B cell (primary cell): Measurements from ENCODE around the gene NMNAT2. TPM values are rescaled to one million over a fixed set of nuclear protein-coding genes. Genes with fewer than 3 reads are reported as not detected.

Experiments used
- ATAC-seq: fragments of 200-7000 bp; cut with Tn5 transposase; one replicate; pipeline ENCODE4 v1.10.0; 2021; ENCODE audit warnings: low read depth, mild to moderate bottlenecking, moderate number of reproducible peaks, moderate library complexity
- CTCF ChIA-PET: fragments of 350-600 bp; sonication (Branson Sonifier 250); formaldehyde crosslinking; loops from one replicate; lab custom pipeline; 2021; ENCODE audit warnings: antibody characterized with exemption, inconsistent platforms; lab: Charles Lee
- POLR2A ChIA-PET: fragments of 350-600 bp; sonication (Branson Sonifier 250); formaldehyde crosslinking; loops from one replicate; lab custom pipeline; 2021; ENCODE audit warnings: antibody characterized with exemption; lab: Charles Lee
- DNase-seq: peaks from one replicate; pipeline ENCODE4 v3.0.0; 2013
- H2AFZ ChIP-seq: 2 replicates; pipeline ENCODE4 v1.6.1; 2012; ENCODE audit warnings: mild to moderate bottlenecking, low read depth, low read length; ENCODE audit not compliant: insufficient read depth, poor library complexity, severe bottlenecking
- H3K27ac ChIP-seq, 2 donors: 1 replicate in 1 of 2; 2 replicates in 1 of 2; pipeline ENCODE4 v1.5.1; 2012 to 2013; ENCODE audit warnings: low read length in 2 of 2, mild to moderate bottlenecking in 2 of 2, moderate library complexity in 1 of 2
- H3K27me3 ChIP-seq, 4 experiments: fragments of 200-600 bp in 1 of 4; sonication (generic) in 1 of 4; replicated peaks in 1 of 4; 1 replicate in 2 of 4; 2 replicates in 2 of 4; pipeline versions ENCODE4 v1.6.1 to v1.7.0; 2013 to 2016; ENCODE audit warnings: low read length in 3 of 4, mild to moderate bottlenecking in 2 of 4, mixed read lengths in 1 of 4, moderate library complexity in 1 of 4; ENCODE audit not compliant: insufficient read depth in 4 of 4, control insufficient read depth in 3 of 4; ENCODE audit errors: control extremely low read depth in 1 of 4
- H3K36me3 ChIP-seq, 2 experiments: replicated peaks in 1 of 2; 1 replicate in 1 of 2; 2 replicates in 1 of 2; pipeline versions ENCODE4 v1.6.1 to v1.7.1; 2013; ENCODE audit warnings: low read length in 1 of 2; ENCODE audit not compliant: insufficient read depth in 2 of 2, control insufficient read depth in 1 of 2; ENCODE audit errors: control extremely low read depth in 1 of 2, extremely low read depth in 1 of 2
- H3K4me1 ChIP-seq, 2 donors: fragments of 200-600 bp in 1 of 2; sonication (generic) in 1 of 2; 1 replicate in 1 of 2; 2 replicates in 1 of 2; pipeline versions ENCODE4 v1.5.1 to v1.6.1; 2013 to 2017; ENCODE audit warnings: low read length in 2 of 2; ENCODE audit not compliant: control insufficient read depth in 2 of 2, insufficient read depth in 2 of 2
- H3K4me2 ChIP-seq: replicated peaks from 2 replicates; pipeline ENCODE3; 2012; ENCODE audit warnings: mild to moderate bottlenecking, low read depth, low read length; ENCODE audit not compliant: poor library complexity, severe bottlenecking
- H3K4me3 ChIP-seq, 5 experiments: fragments of 200-600 bp in 1 of 5; sonication (generic) in 1 of 5; 1 replicate in 3 of 5; 2 replicates in 2 of 5; pipeline versions ENCODE4 v1.5.1 to v1.7.0; 2011 to 2016; ENCODE audit warnings: low read length in 4 of 5, mild to moderate bottlenecking in 4 of 5, low read depth in 2 of 5, control low read depth in 1 of 5, moderate library complexity in 1 of 5; ENCODE audit not compliant: insufficient read depth in 1 of 5; ENCODE audit errors: control extremely low read depth in 1 of 5, extremely low read depth in 1 of 5
- H3K79me2 ChIP-seq: fragments of 200-600 bp; sonication (generic); one replicate; pipeline ENCODE4 v1.6.0; 2016; ENCODE audit warnings: low read length; ENCODE audit not compliant: control insufficient read depth, insufficient read depth
- H3K9ac ChIP-seq: fragments of 200-600 bp; sonication (generic); 2 replicates; pipeline ENCODE4 v1.6.1; 2017; ENCODE audit warnings: mild to moderate bottlenecking, low read length, moderate library complexity
- H3K9me3 ChIP-seq, 3 donors: one replicate each; pipeline versions ENCODE4 v1.6.1 to v1.7.1; 2013; ENCODE audit warnings: low read length in 2 of 3; ENCODE audit not compliant: control insufficient read depth in 2 of 3, insufficient read depth in 1 of 3; ENCODE audit errors: control extremely low read depth in 1 of 3
- H4K20me1 ChIP-seq: 2 replicates; pipeline ENCODE4 v1.6.0; 2012; ENCODE audit warnings: mild to moderate bottlenecking, low read length; ENCODE audit not compliant: insufficient read depth, control insufficient read depth, poor library complexity, severe bottlenecking
- H3K27ac Mint-ChIP-seq: one replicate; pipeline ENCODE4 v1.8.0; 2021; ENCODE audit warnings: mixed read lengths
- H3K27me3 Mint-ChIP-seq: one replicate; pipeline ENCODE4 v1.8.0; 2021; ENCODE audit warnings: mixed read lengths
- H3K4me1 Mint-ChIP-seq: one replicate; pipeline ENCODE4 v1.8.0; 2021; ENCODE audit warnings: mixed read lengths
- H3K4me3 Mint-ChIP-seq: one replicate; pipeline ENCODE4 v1.8.0; 2021; ENCODE audit warnings: mixed read lengths
- H3K9me3 Mint-ChIP-seq: one replicate; pipeline ENCODE4 v1.8.0; 2022; ENCODE audit warnings: mixed read lengths; ENCODE audit not compliant: insufficient read depth
- EZH2 ChIP-seq: IDR thresholded peaks from 2 replicates; pipeline ENCODE4 v1.6.1; 2012; ENCODE audit warnings: borderline replicate concordance, low read depth, mild to moderate bottlenecking, moderate library complexity, low read length; ENCODE audit not compliant: insufficient read depth, poor library complexity, severe bottlenecking
- WGBS: methylation state at CpG from one replicate; pipeline ENCODE4 v1.1.5; 2013; ENCODE audit warnings: missing lambda C conversion rate; ENCODE audit not compliant: insufficient coverage; 5-methylcytosine and 5-hydroxymethylcytosine counted together
- intact Hi-C: fragments of 100-400 bp; cut with micrococcal nuclease; formaldehyde crosslinking; loops from one replicate; pipeline ENCODE4 v1.10.0; 2022
- polyA minus RNA-seq: library from RNA; depleted of rRNA, polyadenylated mRNA; stranded (reverse); fragments of >200 nt; gene quantifications from 2 replicates; pipeline ENCODE4 v1.2.3, GENCODE V29; 2012
- polyA plus RNA-seq: library from polyadenylated mRNA; depleted of rRNA; stranded (reverse); fragments of >200 nt; gene quantifications from 2 replicates; pipeline ENCODE4 v1.2.3, GENCODE V29; 2012
- total RNA-seq, 2 donors: library from RNA; stranded (reverse); fragments of 120-200 nt in 1 of 2; gene quantifications; 1 replicate in 1 of 2; 2 replicates in 1 of 2; pipeline versions ENCODE4 v1.2.3 to v1.2.4, GENCODE V29; 2013 to 2022
- TF ChIP-seq, protein P1 (sequence below): fragments of 200-600 bp; IDR thresholded peaks from one replicate; pipeline ENCODE4 v1.8.0; 2022; ENCODE audit warnings: antibody characterized with exemption, mild to moderate bottlenecking

The NMNAT2 gene
- not detected in 2 replicates for total RNA-seq
- total RNA-seq (2013): 0.02 TPM
- polyA plus RNA-seq: not detected in 2 replicates
- polyA minus RNA-seq: not detected in 2 replicates

DNA sequence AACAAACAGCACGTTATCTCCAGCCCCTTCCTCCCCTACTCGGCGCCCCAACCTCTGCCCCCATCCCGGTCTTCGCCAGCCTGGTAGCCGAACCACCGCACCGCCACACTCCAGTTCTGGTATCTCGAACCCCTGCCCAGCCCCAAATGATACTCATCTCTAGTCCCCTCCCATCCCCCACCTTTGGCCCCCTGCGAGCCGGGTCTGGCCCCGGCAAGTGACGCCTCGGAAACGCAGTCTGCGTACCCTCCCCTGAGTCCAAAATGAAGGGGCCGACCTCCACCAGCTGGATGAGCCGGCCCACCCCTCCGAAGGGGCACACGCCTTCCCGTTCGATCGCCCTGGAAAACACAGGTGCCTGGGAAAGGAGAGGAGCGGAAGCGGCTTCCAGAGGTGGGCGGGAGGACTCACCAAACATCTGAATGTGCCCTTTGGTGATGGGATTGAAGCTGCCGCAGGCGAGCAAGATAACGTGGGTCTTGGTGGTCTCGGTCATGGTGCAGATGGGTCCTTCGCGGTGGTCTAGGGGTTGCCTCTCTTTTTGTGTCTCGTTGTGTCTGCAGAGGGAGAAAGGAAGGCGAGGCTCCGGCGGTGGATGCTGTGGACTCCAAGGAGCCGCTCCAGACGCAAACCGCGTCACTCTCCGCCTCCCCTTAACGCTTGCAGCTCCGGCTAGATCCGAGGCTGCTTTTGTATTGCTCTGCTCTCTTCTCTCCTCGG, at the start of gene NMNAT2:
TSS of gene NMNAT2 (minus strand) at position 609 of the 720 bp plus-strand sequence. CDS start at position 496, 113 bp downstream.
- Mint-ChIP-seq H3K4me3 (peak within 1 kb of the TSS; percentile 54), H3K9me3 (no peaks in the 10 kb centered on the region), H3K4me1 (peaks cover 27% of the 10 kb centered on the region), H3K27ac (no peak within 1 kb of the TSS), H3K27me3 (peaks cover 71% of the 10 kb centered on the region)
- H3K27me3 ChIP-seq: peaks cover 0 to 57% (median 45%) of the 10 kb centered on the region in 4 experiments
- peak within 1 kb of the TSS; percentile 31 for H3K9ac ChIP-seq
- no peaks in the 10 kb centered on the region for H3K36me3 ChIP-seq
- DNase-seq (peak; percentile 12), ATAC-seq (no peak)
- no peak within 1 kb of the TSS for H3K27ac ChIP-seq
- peaks cover 0 to 18% (median 0%) of the 10 kb centered on the region in 3 donors for H3K9me3 ChIP-seq
- peak within 1 kb of the TSS; percentile 59 for H2AFZ ChIP-seq
- peaks cover 20 to 27% of the 10 kb centered on the region in 2 donors for H3K4me1 ChIP-seq
- ChIA-PET CTCF (no interaction called here), POLR2A (no interaction called here)
- H3K4me2 ChIP-seq: peak within 1 kb of the TSS; percentile 69
- TF ChIP-seq, protein P1, sequence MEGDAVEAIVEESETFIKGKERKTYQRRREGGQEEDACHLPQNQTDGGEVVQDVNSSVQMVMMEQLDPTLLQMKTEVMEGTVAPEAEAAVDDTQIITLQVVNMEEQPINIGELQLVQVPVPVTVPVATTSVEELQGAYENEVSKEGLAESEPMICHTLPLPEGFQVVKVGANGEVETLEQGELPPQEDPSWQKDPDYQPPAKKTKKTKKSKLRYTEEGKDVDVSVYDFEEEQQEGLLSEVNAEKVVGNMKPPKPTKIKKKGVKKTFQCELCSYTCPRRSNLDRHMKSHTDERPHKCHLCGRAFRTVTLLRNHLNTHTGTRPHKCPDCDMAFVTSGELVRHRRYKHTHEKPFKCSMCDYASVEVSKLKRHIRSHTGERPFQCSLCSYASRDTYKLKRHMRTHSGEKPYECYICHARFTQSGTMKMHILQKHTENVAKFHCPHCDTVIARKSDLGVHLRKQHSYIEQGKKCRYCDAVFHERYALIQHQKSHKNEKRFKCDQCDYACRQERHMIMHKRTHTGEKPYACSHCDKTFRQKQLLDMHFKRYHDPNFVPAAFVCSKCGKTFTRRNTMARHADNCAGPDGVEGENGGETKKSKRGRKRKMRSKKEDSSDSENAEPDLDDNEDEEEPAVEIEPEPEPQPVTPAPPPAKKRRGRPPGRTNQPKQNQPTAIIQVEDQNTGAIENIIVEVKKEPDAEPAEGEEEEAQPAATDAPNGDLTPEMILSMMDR: no peak
- no peak for TF ChIP-seq EZH2
- no peaks in the 10 kb centered on the region for H4K20me1 ChIP-seq
- H3K79me2 ChIP-seq: no peaks in the 10 kb centered on the region
- WGBS: 7% methylated on average over 45 of the region's 45 CpGs
- peak within 1 kb of the TSS in 3 of 5 experiments; percentile 7 to 35 (median 18) for H3K4me3 ChIP-seq
- intact Hi-C loops: no loop called here

DNA sequence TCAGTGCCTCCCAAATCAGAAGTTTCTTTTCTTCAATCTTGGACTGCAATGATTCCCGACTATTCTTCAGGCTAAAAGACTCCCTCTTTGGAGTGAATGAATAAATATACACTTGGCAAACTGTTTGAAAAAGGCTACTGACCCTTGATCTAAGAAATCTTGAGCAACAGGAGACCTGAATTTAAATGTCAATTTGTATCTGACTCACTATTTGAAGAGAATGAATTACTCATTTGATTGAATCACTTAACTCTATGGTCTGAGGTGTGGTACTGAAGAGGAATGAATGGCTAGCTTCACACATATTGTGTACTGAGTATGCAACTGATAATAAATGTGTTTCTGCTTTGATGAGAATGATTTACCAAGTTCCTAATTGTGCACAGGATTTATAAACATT, 49.5 kb upstream of the NMNAT2 start:
- Histone ChIP-seq H3K27ac (no peak overlapping the region), H3K9ac (no peak overlapping the region), H4K20me1 (no peaks in the 10 kb centered on the region), H3K4me1 (no peaks in the 10 kb centered on the region), H2AFZ (no peak overlapping the region), H3K36me3 (no peaks in the 10 kb centered on the region), H3K4me2 (no peak overlapping the region), H3K79me2 (peaks cover 15% of the 10 kb centered on the region), H3K9me3 (no peaks in the 10 kb centered on the region), H3K27me3 (peaks cover 0 to 7% (median 0%) of the 10 kb centered on the region in 4 experiments), H3K4me3 (no peak overlapping the region)
- peaks cover 23% of the 10 kb centered on the region for H3K4me1 Mint-ChIP-seq
- ChIA-PET CTCF (interaction anchor here (2.1 to 2.5 kb wide), 2 partner anchors 18 to 448 kb away, joined by 9 to 13 read pairs; no protein-coding TSS in a partner anchor), POLR2A (no interaction called here)
- H3K27me3 Mint-ChIP-seq: peaks cover 6% of the 10 kb centered on the region
- WGBS: no CpG with 5 or more reads among the region's 1 CpG
- no peaks in the 10 kb centered on the region for H3K9me3 Mint-ChIP-seq
- no peak overlapping the region for H3K27ac Mint-ChIP-seq
- TF ChIP-seq EZH2: no peak
- TF ChIP-seq, protein P1: no peak
- ATAC-seq (no peak), DNase-seq (no peak)
- H3K4me3 Mint-ChIP-seq: no peak overlapping the region
- intact Hi-C loops: loop anchor here (5.0 kb wide), 1 partner anchor 435 kb away; no protein-coding TSS in a partner anchor
